Measurements from ENCODE around the gene ZFP92. TPM values are rescaled to one million over a fixed set of nuclear protein-coding genes. Genes with fewer than 3 reads are reported as not detected.

ZFP92 gene
- total and polyA plus RNA-seq, 2 donors (not counting 3 experiments of a cell fraction or from before 2014, with no cell fraction given), result 0.36 to 1.2 TPM

- Histone ChIP-seq H3K9ac (replicated peaks; ENCODE audit: extremely low read depth, insufficient read depth, low read length) (no peak overlapping the region), H2AFZ (ENCODE audit: low read depth, low read length) (no peak overlapping the region), H3K27me3 (ENCODE audit: control insufficient read depth in 2 of 2, insufficient read depth in 2 of 2, low read length in 2 of 2) (no peaks in the 10 kb centered on the region), H3K9me1 (replicated peaks; ENCODE audit: control insufficient read depth, extremely low read depth, insufficient read depth, low read length) (no peaks in the 10 kb centered on the region), H3K79me2 (ENCODE audit: control insufficient read depth, insufficient read depth, low read length) (no peaks in the 10 kb centered on the region), H3K27ac (ENCODE audit: insufficient read depth, low read depth, low read length) (no peak overlapping the region), H3K4me1 (ENCODE audit: control insufficient read depth, extremely low read depth, insufficient read depth, low read length) (no peaks in the 10 kb centered on the region), H3K9me3 (replicated peaks; ENCODE audit: control insufficient read depth, insufficient read depth, low read length) (no peaks in the 10 kb centered on the region), H3K4me3 (replicated peaks in 1 of 3; ENCODE audit: insufficient read depth in 1 of 3, low read depth in 1 of 3, low read length in 3 of 3) (no peak overlapping the region), H3K36me3 (ENCODE audit: control insufficient read depth in 2 of 2, extremely low read depth in 1 of 2, insufficient read depth in 2 of 2, low read length in 2 of 2) (no peaks in the 10 kb centered on the region), H4K20me1 (replicated peaks; ENCODE audit: control insufficient read depth, extremely low read depth, insufficient read depth, low read length) (no peaks in the 10 kb centered on the region), H3K4me2 (ENCODE audit: insufficient read depth, low read length) (no peak overlapping the region)
- DNase-seq (ENCODE audit: low read depth, low spot score) (peak; percentile 3), FAIRE-seq (no peak)
- dilution Hi-C loops (cut with MboI; ENCODE audit: extremely low pct_ligation_motif_present, low sequenced_read_pairs), result no loop called here
- ChIA-PET POLR2A (no interaction called here), CTCF (no interaction called here)
- TF ChIP-seq, protein P1, sequence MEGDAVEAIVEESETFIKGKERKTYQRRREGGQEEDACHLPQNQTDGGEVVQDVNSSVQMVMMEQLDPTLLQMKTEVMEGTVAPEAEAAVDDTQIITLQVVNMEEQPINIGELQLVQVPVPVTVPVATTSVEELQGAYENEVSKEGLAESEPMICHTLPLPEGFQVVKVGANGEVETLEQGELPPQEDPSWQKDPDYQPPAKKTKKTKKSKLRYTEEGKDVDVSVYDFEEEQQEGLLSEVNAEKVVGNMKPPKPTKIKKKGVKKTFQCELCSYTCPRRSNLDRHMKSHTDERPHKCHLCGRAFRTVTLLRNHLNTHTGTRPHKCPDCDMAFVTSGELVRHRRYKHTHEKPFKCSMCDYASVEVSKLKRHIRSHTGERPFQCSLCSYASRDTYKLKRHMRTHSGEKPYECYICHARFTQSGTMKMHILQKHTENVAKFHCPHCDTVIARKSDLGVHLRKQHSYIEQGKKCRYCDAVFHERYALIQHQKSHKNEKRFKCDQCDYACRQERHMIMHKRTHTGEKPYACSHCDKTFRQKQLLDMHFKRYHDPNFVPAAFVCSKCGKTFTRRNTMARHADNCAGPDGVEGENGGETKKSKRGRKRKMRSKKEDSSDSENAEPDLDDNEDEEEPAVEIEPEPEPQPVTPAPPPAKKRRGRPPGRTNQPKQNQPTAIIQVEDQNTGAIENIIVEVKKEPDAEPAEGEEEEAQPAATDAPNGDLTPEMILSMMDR (IDR thresholded peaks at IDR 0.05; ENCODE audit: extremely low read depth in 1 of 2, insufficient read depth in 1 of 2, low read depth in 1 of 2, low read length in 2 of 2), result no peak
- TF ChIP-seq MAX (IDR thresholded peaks at IDR 0.05; ENCODE audit: insufficient read depth, insufficient read length), result no peak
- no TSS peak for BruUV-seq (replicated peaks)
- intact Hi-C loops (cut with micrococcal nuclease), result no loop called here
Observed at GRCh38 chrX:153380691-153381090, 30.6 kb upstream of the ZFP92 start.

DNA sequence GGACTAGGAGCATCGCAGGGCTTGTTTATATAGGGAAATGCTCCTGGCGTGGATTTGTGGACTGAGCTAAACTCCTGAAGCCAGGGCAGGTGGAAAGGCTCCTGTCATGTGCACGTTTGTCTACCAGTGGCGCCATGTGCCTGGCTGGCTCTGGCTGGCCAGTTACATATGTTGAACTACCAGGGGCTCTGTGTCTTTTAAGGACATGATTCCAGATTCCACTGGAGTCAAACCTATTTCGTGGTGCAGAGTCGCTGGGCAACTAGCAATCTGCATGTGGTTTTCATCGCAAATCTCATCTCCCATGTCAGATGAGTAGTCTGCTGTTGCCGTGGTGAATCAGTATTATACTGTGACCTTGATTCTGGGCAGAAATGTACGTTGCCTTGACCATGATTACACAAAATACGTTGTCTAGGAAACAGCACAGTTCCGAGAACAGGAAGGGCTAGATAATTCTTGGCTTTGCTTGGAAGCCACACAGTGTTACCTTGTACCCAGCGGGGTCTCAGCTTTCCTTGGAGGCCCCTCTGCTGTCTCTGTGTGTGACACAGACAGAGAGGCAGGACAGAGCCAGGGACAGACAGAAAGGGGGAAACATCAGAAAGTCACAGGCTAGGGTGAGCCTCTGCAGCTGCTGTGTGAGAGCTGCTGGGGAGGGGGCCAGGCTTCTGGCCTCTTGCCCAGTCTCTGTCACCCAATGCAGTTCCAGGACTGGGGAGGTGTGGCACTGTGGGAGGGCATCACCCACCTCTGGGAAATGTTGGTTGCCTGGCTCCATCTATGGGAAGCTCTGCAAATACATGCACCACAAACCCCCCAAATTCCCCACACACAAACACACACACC lies 29.4 kb upstream of the ZFP92 start:
- Histone ChIP-seq H3K79me2 (ENCODE audit: control insufficient read depth, insufficient read depth, low read length) (no peaks in the 10 kb centered on the region), H2AFZ (ENCODE audit: low read depth, low read length) (no peak overlapping the region), H3K27me3 (ENCODE audit: control insufficient read depth in 2 of 2, insufficient read depth in 2 of 2, low read length in 2 of 2) (no peaks in the 10 kb centered on the region), H4K20me1 (replicated peaks; ENCODE audit: control insufficient read depth, extremely low read depth, insufficient read depth, low read length) (no peaks in the 10 kb centered on the region), H3K9me3 (replicated peaks; ENCODE audit: control insufficient read depth, insufficient read depth, low read length) (no peaks in the 10 kb centered on the region), H3K4me1 (ENCODE audit: control insufficient read depth, extremely low read depth, insufficient read depth, low read length) (no peaks in the 10 kb centered on the region), H3K9ac (replicated peaks; ENCODE audit: extremely low read depth, insufficient read depth, low read length) (no peak overlapping the region), H3K36me3 (ENCODE audit: control insufficient read depth in 2 of 2, extremely low read depth in 1 of 2, insufficient read depth in 2 of 2, low read length in 2 of 2) (no peaks in the 10 kb centered on the region), H3K4me2 (ENCODE audit: insufficient read depth, low read length) (no peak overlapping the region), H3K4me3 (replicated peaks in 1 of 3; ENCODE audit: insufficient read depth in 1 of 3, low read depth in 1 of 3, low read length in 3 of 3) (no peak overlapping the region), H3K9me1 (replicated peaks; ENCODE audit: control insufficient read depth, extremely low read depth, insufficient read depth, low read length) (no peaks in the 10 kb centered on the region), H3K27ac (ENCODE audit: insufficient read depth, low read depth, low read length) (no peak overlapping the region)
- no TSS peak for BruUV-seq (replicated peaks)
- intact Hi-C loops (cut with micrococcal nuclease) (no loop called here), dilution Hi-C loops (cut with MboI; ENCODE audit: extremely low pct_ligation_motif_present, low sequenced_read_pairs) (no loop called here)
- ChIA-PET POLR2A (no interaction called here), CTCF (no interaction called here)
- TF ChIP-seq, protein P1 (IDR thresholded peaks at IDR 0.05; ENCODE audit: extremely low read depth in 1 of 2, insufficient read depth in 1 of 2, low read depth in 1 of 2, low read length in 2 of 2), result peak in 1 of 2 donors; percentile 9
- no peak for TF ChIP-seq FOS (IDR thresholded peaks at IDR 0.05; ENCODE audit: borderline replicate concordance, insufficient read depth, low read length)
- peak; percentile 54 for DNase-seq (ENCODE audit: low read depth, low spot score)
- no peak for FAIRE-seq

Measured in endothelial cell of umbilical vein (primary cell).